HS-5 (cell line): ENCODE data around the gene EXOSC10.
"Not testable (repeated sequence)": the region's sequence is repeated elsewhere in the genome, so short reads cannot be mapped to it uniquely, and the experiment has no call there.

Experiments
- DNase-seq: peaks from one replicate; pipeline ENCODE4 v3.0.0-alpha.2; 2012; ENCODE audit warnings: low read depth

The EXOSC10 gene

GRCh38 chr1:11109047-11109760 is 9.5 kb upstream of the EXOSC10 start:
- DNase-seq, result no peak

- no peak for DNase-seq
Measured at GRCh38 chr1:11107599-11107998, 7.9 kb upstream of the EXOSC10 start.

DNA sequence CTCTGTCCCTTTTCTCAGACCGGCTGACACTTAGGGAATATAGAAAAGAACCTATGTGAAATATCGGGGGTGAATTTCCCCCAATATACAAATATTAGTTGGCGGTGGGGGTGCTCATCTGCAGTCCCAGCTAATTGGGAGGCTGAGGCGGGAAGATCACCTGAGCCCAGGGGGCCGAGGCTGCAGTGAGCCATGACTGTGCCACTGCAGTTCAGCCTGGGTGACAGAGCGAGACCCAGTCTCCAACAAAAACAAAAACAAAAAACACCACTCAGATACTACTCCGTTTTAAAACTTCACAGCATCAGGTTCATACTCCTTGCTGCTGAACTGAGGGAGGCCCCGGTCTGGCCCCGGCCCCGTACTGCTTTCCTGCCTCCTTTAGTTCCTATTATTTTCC is 5.9 kb upstream of the EXOSC10 start:
- no peak for DNase-seq

DNA sequence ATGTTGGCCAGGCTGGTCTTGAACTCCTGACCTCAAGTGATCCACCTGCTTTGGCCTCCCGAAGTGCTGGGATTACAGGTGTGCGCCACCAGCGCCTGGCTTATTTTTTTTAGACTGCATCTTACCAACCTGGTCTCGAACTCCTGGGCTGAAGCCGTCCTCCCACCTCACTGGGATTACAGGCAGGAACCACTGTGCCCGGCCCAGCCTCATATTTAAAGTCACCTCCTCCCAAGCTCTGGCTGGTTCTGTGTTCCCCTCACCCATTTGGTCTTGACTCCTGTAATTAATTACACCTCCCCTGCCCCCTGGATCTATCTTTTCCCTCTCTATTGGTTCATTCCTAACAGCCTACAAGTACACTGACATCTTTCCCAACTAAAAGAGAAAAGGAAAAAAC is 1.7 kb upstream of the EXOSC10 start:
- DNase-seq, result no peak

DNA sequence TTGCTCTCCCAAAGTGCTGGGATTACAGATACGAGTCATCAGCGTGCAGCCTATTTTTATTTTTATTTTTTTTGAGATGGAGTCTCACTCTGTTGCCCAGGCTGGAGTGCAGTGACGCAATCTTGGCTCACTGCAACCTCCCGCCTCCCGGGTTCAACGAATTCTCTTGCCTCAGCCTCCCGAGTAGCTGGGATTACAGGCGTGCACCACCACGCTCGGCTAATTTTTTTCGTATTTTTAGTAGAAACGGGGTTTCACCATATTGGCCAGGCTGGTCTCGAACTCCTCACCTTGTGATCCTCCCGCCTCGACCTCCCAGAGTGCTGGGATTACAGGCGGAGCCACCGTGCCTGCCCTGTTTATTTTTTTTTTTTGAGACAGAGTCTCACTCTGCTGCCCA is 1.1 kb upstream of the EXOSC10 start:
- DNase-seq, result not testable (repeated sequence)

- no peak for DNase-seq
Measured at GRCh38 chr1:11100149-11100493, 452 bp upstream of the EXOSC10 start.

GRCh38 chr1:11098931-11099309 is 749 bp downstream of the EXOSC10 start:
- DNase-seq, result no peak

DNA sequence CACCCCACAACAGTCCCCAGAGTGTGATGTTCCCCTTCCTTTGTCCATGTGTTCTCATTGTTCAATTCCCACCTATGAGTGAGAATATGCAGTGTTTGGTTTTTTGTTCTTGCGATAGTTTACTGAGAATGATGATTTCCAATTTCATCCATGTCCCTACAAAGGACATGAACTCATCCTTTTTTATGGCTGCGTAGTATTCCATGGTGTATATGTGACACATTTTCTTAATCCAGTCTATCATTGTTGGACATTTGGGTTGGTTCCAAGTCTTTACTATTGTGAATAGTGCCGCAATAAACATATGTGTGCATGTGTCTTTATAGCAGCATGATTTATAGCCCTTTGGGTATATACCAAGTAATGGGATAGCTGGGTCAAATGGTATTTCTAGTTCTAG is 15.9 kb downstream of the EXOSC10 start:
- DNase-seq, result not testable (repeated sequence)

GRCh38 chr1:11080931-11081330 is 18.7 kb downstream of the EXOSC10 start:
- DNase-seq, result no peak

- no peak for DNase-seq
Measured at GRCh38 chr1:11078631-11079030, 21.0 kb downstream of the EXOSC10 start.

GRCh38 chr1:11073398-11073797 is 26.3 kb downstream of the EXOSC10 start:
- DNase-seq, result not testable (repeated sequence)

GRCh38 chr1:11072216-11072917 is 27.3 kb downstream of the EXOSC10 start:
- DNase-seq, result no peak

- no peak for DNase-seq
Measured at GRCh38 chr1:11071463-11072215, 28.0 kb downstream of the EXOSC10 start.

DNA sequence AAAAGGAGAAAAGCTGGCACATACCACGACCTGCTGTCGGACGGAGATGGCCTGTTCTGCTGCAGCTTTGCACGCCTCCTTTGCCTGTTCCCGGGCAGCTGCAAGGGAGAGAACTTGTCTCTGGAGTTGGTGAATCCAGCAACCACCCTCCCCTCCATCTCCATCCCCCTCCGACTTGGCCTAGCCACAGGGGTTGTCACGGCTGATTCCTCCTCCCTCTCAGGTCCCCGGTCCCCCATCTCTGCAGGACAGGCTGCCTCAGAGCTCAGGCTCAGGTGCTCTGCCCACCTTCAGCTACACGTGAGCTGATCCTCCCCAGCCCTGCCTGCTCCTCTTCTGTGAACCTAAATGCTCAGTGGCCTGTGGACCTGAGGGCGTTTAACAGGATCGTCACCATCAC is 28.8 kb downstream of the EXOSC10 start:
- no peak for DNase-seq

DNA sequence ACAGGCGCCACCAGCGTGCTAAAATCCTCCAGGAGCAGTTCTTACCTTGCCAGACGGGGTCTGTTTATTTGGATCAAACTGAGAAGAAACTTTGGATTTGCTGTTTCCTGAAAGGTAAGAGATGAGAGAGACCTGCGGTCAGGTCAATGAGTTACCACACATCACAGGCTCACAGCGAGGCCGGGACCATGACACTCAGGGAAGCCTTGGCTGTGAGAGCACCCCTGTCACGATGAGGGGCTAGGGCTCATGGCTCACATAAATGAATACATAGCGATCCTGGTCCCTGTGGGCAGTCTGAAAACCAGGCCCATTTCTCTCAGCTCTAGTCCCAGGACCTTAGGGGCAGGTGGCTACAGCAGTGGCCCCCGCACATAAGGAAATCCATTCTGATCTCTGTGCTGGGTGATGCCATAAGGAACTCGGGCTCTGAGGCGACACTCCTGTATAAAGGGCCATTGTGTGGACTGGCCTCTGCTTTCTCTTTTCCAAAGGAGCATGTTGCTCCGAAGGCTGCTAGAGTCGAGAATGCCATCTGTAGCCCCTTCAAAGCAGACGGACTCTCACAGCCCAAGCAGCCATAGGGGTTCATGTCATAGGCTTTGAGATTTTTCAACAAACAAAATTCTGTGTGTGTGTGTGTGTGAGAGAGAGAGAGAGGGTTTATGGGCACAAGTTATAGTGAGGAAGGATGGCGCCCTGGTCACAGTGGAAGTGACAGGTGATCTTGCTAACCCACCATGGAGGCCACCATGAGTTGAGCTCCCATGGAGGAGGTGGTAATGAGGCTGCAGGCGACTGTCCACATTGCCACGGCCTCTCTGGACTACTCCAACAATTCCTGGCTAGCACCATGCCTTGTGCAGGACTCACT is 30.8 kb downstream of the EXOSC10 start:
- DNase-seq, result no peak

DNA sequence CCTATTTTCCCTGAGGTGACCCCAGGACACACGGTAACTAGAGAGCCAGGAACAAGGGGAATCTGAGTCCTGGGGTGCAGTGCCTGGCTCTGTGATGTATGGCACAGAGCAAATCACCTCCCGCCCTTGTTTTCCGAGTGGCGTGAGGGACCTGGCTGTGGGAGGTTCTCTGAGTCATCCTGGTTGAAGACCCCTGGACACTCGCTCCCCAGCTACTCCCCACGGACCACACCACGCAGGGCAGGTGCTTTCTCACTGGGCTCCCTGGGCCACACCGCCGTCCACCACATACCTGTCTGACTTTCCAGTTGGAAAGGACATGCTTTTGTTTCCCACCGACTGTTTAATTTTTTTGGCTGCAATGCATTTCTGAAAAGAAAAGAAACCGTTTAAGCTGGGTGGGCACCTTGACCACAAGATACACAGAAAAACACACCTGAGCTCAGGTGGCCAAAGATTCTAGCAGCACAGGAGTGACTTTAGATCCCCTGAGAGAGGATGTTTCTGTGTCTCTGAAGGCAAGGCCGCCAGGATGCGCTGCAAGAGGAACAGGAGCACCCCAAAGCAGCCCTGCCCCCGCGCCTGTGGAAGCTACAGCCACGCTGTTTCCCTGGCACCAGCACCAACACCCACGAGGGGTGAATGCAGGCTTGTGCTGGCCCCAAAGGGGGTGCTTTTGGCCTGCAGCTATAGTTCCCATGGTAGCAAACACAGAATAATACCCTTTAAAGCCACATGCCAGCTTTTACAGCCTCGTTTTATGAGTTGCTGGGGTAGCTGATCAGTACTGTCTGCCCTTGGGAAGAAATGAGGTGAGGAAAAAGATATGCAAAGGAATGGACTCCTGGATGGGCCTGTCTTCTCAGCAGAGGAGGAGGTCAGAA is 31.7 kb downstream of the EXOSC10 start:
- no peak for DNase-seq

DNA sequence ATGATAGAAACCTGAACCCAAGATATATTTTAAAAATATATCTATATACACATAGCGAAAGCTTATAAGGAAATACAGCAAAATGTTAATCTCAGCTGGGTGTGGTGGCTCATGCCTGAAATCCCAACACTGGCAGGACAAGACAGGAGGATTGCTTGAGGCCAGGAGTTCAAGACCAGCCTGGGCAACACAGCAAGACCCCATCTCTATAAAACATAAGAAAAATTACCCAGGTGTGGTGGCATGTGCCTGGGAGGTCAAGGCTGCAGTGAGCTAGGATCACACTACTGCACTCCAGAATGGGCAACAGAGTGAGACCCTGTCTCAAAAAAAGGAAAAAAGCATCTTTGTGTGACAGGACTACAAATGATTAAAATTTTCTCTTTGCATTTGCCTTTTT is 33.9 kb downstream of the EXOSC10 start:
- DNase-seq, result no peak

DNA sequence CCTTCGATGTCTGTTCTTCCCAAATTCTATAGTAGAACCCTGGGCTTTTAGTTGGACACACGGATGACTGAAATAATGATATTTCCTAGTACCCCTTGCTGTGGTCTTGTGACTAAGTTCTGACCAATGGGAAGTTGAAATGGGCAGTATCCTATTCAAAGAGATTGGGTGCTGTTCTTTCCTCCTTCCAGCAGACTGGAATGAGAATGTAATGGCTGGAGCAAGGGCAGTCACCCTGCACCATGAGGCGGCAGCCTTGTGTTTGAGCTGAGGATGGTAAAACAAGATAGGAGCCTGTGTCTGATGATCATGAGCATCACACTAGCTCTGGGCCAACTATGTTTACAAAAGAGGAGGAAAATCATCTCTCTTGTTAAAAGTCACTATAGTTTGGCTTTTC is 34.7 kb downstream of the EXOSC10 start:
- no peak for DNase-seq

DNA sequence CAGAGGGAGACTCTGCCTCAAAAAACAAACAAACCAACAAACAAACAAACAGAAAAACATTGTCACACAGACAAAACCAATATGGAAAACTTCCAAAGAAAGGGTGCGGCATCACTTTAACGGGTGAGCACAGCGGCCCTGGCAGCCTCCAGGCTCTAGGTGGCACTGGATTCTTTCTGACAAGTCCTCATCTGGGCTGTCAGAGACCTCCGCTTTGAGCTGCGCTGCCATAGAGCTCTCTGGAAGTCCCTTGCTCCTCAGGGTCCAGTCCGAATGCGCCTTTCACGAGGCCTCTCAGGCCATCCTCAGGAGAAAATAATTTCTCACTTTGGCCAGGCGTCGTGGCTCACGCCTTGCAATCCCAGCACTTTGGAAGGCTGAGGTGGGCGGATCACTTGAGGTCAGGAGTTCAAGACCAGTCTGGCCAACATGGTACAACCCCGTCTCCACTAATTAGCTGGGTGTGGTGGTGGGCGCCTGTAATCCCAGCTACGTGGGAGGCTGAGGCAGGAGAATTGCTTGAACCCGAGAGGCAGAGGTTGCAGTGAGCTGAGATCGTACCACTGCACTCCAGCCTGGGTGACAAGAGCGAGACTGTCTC is 35.6 kb downstream of the EXOSC10 start:
- DNase-seq, result not testable (repeated sequence)

DNA sequence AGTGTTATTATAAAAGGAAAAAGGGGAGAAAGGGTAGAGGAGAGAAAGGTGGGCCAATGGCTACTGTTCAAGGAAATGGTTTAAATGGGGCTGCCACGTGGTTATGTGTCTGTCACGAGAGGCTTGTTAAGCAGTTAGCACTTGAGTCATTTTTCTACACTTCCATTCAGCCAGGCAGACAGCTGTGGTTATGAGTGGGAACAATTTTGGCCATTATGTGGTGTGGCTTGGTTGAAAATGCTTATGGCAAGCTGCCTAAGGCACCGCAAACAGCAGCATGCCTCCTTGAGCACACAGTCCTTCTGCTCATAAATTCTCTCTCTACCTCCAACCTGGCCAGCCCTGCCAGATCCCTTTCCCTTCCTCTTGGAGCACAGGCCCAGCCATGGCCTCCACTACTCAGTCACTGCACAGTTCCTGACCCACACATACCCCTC is 36.7 kb downstream of the EXOSC10 start:
- no peak for DNase-seq
